T47D (cell line): ENCODE measurements around the gene PPP3R2.

Experiments
- DNase-seq, 2 experiments: peaks; one replicate each; pipeline versions ENCODE4 v3.0.0 to v3.0.0-alpha.2; 2011 to 2012; ENCODE audit warnings: low read depth in 1 of 2, low spot score in 1 of 2
- JUND ChIP-seq: IDR thresholded peaks from 2 replicates; pipeline ENCODE4 v1.6.1; 2012; ENCODE audit warnings: low read depth
- in situ Hi-C: cut with HindIII; loops from 2 replicates; pipeline ENCODE4 v1.10.0; 2016; ENCODE audit warnings: low sequenced_read_pairs, low pct_unique_long_range_greater_than_20kb

PPP3R2 gene

GRCh38 chr9:101594796-101595195, at the start of gene PPP3R2:
Gene PPP3R2 (minus strand): TSS chr9:101594969. CDS start chr9:101594921, 48 bp downstream.
- no peak for TF ChIP-seq JUND
- in situ Hi-C loops = no loop called here
- no peak for DNase-seq

- TF ChIP-seq JUND = no peak
- DNase-seq = no peak
- in situ Hi-C loops = no loop called here
These were observed 45.3 kb upstream of the PPP3R2 start for GRCh38 chr9:101639785-101640665.

GRCh38 chr9:101639311-101639710, 44.5 kb upstream of the PPP3R2 start:
- in situ Hi-C loops = no loop called here
- DNase-seq = no peak
- TF ChIP-seq JUND = no peak

- no peak for DNase-seq
- no peak for TF ChIP-seq JUND
- in situ Hi-C loops = no loop called here
These were observed 41.5 kb upstream of the PPP3R2 start for GRCh38 chr9:101636247-101636646.

GRCh38 chr9:101635473-101635872, 40.7 kb upstream of the PPP3R2 start:
- DNase-seq = no peak
- no peak for TF ChIP-seq JUND
- in situ Hi-C loops = no loop called here

- no peak for DNase-seq
- in situ Hi-C loops = no loop called here
- no peak for TF ChIP-seq JUND
These were observed 40.1 kb upstream of the PPP3R2 start for GRCh38 chr9:101634741-101635409.

- in situ Hi-C loops = no loop called here
- DNase-seq = no peak
- no peak for TF ChIP-seq JUND
These were observed 37.8 kb upstream of the PPP3R2 start for GRCh38 chr9:101632611-101633010.

GRCh38 chr9:101631892-101632291, 37.1 kb upstream of the PPP3R2 start:
- DNase-seq = no peak
- TF ChIP-seq JUND = no peak
- in situ Hi-C loops = no loop called here

- in situ Hi-C loops = no loop called here
- no peak for DNase-seq
- TF ChIP-seq JUND = no peak
These were observed 34.9 kb upstream of the PPP3R2 start for GRCh38 chr9:101629636-101630035.

- DNase-seq = peak; percentile 9 to 51
- in situ Hi-C loops = no loop called here
These were observed 33.4 kb upstream of the PPP3R2 start for GRCh38 chr9:101628173-101628572.

GRCh38 chr9:101626295-101626694, 31.5 kb upstream of the PPP3R2 start:
- in situ Hi-C loops = no loop called here
- no peak for DNase-seq
- TF ChIP-seq JUND = no peak

More at GRCh38 chr9:101628173-101628572, 33.4 kb upstream of the PPP3R2 start:
- TF ChIP-seq JUND = no peak

- no peak for TF ChIP-seq JUND
- no peak for DNase-seq
- in situ Hi-C loops = no loop called here
These were observed 31.1 kb upstream of the PPP3R2 start for GRCh38 chr9:101625876-101626275.

- in situ Hi-C loops = no loop called here
- TF ChIP-seq JUND = no peak
- DNase-seq = no peak
These were observed 25.7 kb upstream of the PPP3R2 start for GRCh38 chr9:101620452-101620851.
